ENCODE measurements around the gene ARMC8.

Gene ARMC8

GRCh38 chr3:138197058-138197457 is 10.0 kb downstream of the ARMC8 start:
- Histone ChIP-seq H3K9me3 (ENCODE audit: low read length) (no peaks in the 10 kb centered on the region), H3K36me3 (ENCODE audit: insufficient read depth, low read length) (peaks cover 19% of the 10 kb centered on the region), H3K27ac (ENCODE audit: low read depth, low read length, poor library complexity, severe bottlenecking) (no peak overlapping the region), H3K9ac (ENCODE audit: low read length) (no peak overlapping the region), H3K4me3 (ENCODE audit: low read depth, low read length, poor library complexity, severe bottlenecking) (no peak overlapping the region), H4K20me1 (ENCODE audit: insufficient read depth, low read length) (peaks cover 7% of the 10 kb centered on the region; the same call in 1 of the 2 replicates), H2AFZ (ENCODE audit: low read length) (no peak overlapping the region), H3K4me2 (ENCODE audit: low read length) (no peak overlapping the region), H3F3A (ENCODE audit: insufficient read depth, low read length) (no peaks in the 10 kb centered on the region), H3K4me1 (ENCODE audit: insufficient read depth, low read length, severe bottlenecking) (no peaks in the 10 kb centered on the region), H3K79me2 (ENCODE audit: insufficient read depth, low read length) (peaks cover 92% of the 10 kb centered on the region), H3K9me2 (ENCODE audit: low read depth, low read length) (no peaks in the 10 kb centered on the region), H3K27me3 (ENCODE audit: insufficient read depth, low read length) (no peaks in the 10 kb centered on the region)
- no peak for TF ChIP-seq EZH2 (IDR thresholded peaks at IDR 0.05; ENCODE audit: borderline replicate concordance, low read length)
- TF ChIP-seq, protein P1, sequence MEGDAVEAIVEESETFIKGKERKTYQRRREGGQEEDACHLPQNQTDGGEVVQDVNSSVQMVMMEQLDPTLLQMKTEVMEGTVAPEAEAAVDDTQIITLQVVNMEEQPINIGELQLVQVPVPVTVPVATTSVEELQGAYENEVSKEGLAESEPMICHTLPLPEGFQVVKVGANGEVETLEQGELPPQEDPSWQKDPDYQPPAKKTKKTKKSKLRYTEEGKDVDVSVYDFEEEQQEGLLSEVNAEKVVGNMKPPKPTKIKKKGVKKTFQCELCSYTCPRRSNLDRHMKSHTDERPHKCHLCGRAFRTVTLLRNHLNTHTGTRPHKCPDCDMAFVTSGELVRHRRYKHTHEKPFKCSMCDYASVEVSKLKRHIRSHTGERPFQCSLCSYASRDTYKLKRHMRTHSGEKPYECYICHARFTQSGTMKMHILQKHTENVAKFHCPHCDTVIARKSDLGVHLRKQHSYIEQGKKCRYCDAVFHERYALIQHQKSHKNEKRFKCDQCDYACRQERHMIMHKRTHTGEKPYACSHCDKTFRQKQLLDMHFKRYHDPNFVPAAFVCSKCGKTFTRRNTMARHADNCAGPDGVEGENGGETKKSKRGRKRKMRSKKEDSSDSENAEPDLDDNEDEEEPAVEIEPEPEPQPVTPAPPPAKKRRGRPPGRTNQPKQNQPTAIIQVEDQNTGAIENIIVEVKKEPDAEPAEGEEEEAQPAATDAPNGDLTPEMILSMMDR (IDR thresholded peaks at IDR 0.05; ENCODE audit: low read length), result no peak

GRCh38 chr3:138197524-138197923 is 10.4 kb downstream of the ARMC8 start:
- no peak overlapping the region for H2AFZ ChIP-seq (ENCODE audit: low read length)
- no peaks in the 10 kb centered on the region for H3K27me3 ChIP-seq (ENCODE audit: insufficient read depth, low read length)
- TF ChIP-seq EZH2 (IDR thresholded peaks at IDR 0.05; ENCODE audit: borderline replicate concordance, low read length), result no peak
- H3K4me3 ChIP-seq (ENCODE audit: low read depth, low read length, poor library complexity, severe bottlenecking), result no peak overlapping the region
- no peaks in the 10 kb centered on the region for H3K9me3 ChIP-seq (ENCODE audit: low read length)
- peaks cover 7% of the 10 kb centered on the region; the same call in 1 of the 2 replicates for H4K20me1 ChIP-seq (ENCODE audit: insufficient read depth, low read length)
- H3K36me3 ChIP-seq (ENCODE audit: insufficient read depth, low read length), result peaks cover 17% of the 10 kb centered on the region
- H3K4me2 ChIP-seq (ENCODE audit: low read length), result no peak overlapping the region
- no peak overlapping the region for H3K9ac ChIP-seq (ENCODE audit: low read length)
- no peak overlapping the region for H3K27ac ChIP-seq (ENCODE audit: low read depth, low read length, poor library complexity, severe bottlenecking)
- H3F3A ChIP-seq (ENCODE audit: insufficient read depth, low read length), result no peaks in the 10 kb centered on the region
- H3K4me1 ChIP-seq (ENCODE audit: insufficient read depth, low read length, severe bottlenecking), result no peaks in the 10 kb centered on the region
- H3K9me2 ChIP-seq (ENCODE audit: low read depth, low read length), result no peaks in the 10 kb centered on the region
- peaks cover 92% of the 10 kb centered on the region for H3K79me2 ChIP-seq (ENCODE audit: insufficient read depth, low read length)

- Histone ChIP-seq H3K9ac (ENCODE audit: low read length) (no peak overlapping the region), H3K4me2 (ENCODE audit: low read length) (no peak overlapping the region), H3K4me3 (ENCODE audit: low read depth, low read length, poor library complexity, severe bottlenecking) (no peak overlapping the region), H3K9me3 (ENCODE audit: low read length) (no peaks in the 10 kb centered on the region), H3K27me3 (ENCODE audit: insufficient read depth, low read length) (no peaks in the 10 kb centered on the region), H3K36me3 (ENCODE audit: insufficient read depth, low read length) (peaks cover 15% of the 10 kb centered on the region), H3F3A (ENCODE audit: insufficient read depth, low read length) (no peaks in the 10 kb centered on the region), H3K79me2 (ENCODE audit: insufficient read depth, low read length) (peaks cover 95% of the 10 kb centered on the region), H3K27ac (ENCODE audit: low read depth, low read length, poor library complexity, severe bottlenecking) (no peak overlapping the region), H2AFZ (ENCODE audit: low read length) (no peak overlapping the region), H3K9me2 (ENCODE audit: low read depth, low read length) (no peaks in the 10 kb centered on the region), H3K4me1 (ENCODE audit: insufficient read depth, low read length, severe bottlenecking) (no peaks in the 10 kb centered on the region), H4K20me1 (ENCODE audit: insufficient read depth, low read length) (peaks cover 7% of the 10 kb centered on the region; the same call in 1 of the 2 replicates)
- TF ChIP-seq, protein P1 (IDR thresholded peaks at IDR 0.05; ENCODE audit: low read length), result no peak
- no peak for TF ChIP-seq EZH2 (IDR thresholded peaks at IDR 0.05; ENCODE audit: borderline replicate concordance, low read length)
These were observed 12.8 kb downstream of the ARMC8 start for GRCh38 chr3:138199851-138200250.

GRCh38 chr3:138200424-138200823 is 13.3 kb downstream of the ARMC8 start:
- peaks cover 7% of the 10 kb centered on the region; the same call in 1 of the 2 replicates for H4K20me1 ChIP-seq (ENCODE audit: insufficient read depth, low read length)
- peaks cover 13% of the 10 kb centered on the region for H3K36me3 ChIP-seq (ENCODE audit: insufficient read depth, low read length)
- H3K9me3 ChIP-seq (ENCODE audit: low read length), result no peaks in the 10 kb centered on the region
- H3K9me2 ChIP-seq (ENCODE audit: low read depth, low read length), result no peaks in the 10 kb centered on the region
- no peak overlapping the region for H3K4me3 ChIP-seq (ENCODE audit: low read depth, low read length, poor library complexity, severe bottlenecking)
- no peak overlapping the region for H3K4me2 ChIP-seq (ENCODE audit: low read length)
- H2AFZ ChIP-seq (ENCODE audit: low read length), result no peak overlapping the region
- no peak overlapping the region for H3K27ac ChIP-seq (ENCODE audit: low read depth, low read length, poor library complexity, severe bottlenecking)
- H3K79me2 ChIP-seq (ENCODE audit: insufficient read depth, low read length), result peaks cover 90% of the 10 kb centered on the region
- no peaks in the 10 kb centered on the region for H3K4me1 ChIP-seq (ENCODE audit: insufficient read depth, low read length, severe bottlenecking)
- TF ChIP-seq EZH2 (IDR thresholded peaks at IDR 0.05; ENCODE audit: borderline replicate concordance, low read length), result no peak
- TF ChIP-seq, protein P1 (IDR thresholded peaks at IDR 0.05; ENCODE audit: low read length), result no peak
- no peak overlapping the region for H3K9ac ChIP-seq (ENCODE audit: low read length)
- no peaks in the 10 kb centered on the region for H3K27me3 ChIP-seq (ENCODE audit: insufficient read depth, low read length)
- H3F3A ChIP-seq (ENCODE audit: insufficient read depth, low read length), result no peaks in the 10 kb centered on the region

Measured in OCI-LY1 (cell line).